Measurements from ENCODE around the gene KCND1. TPM values are rescaled to one million over a fixed set of nuclear protein-coding genes. Genes with fewer than 3 reads are reported as not detected.

KCND1 gene
- total RNA-seq, 1 donor from 2014 or later = 6.0 TPM

DNA sequence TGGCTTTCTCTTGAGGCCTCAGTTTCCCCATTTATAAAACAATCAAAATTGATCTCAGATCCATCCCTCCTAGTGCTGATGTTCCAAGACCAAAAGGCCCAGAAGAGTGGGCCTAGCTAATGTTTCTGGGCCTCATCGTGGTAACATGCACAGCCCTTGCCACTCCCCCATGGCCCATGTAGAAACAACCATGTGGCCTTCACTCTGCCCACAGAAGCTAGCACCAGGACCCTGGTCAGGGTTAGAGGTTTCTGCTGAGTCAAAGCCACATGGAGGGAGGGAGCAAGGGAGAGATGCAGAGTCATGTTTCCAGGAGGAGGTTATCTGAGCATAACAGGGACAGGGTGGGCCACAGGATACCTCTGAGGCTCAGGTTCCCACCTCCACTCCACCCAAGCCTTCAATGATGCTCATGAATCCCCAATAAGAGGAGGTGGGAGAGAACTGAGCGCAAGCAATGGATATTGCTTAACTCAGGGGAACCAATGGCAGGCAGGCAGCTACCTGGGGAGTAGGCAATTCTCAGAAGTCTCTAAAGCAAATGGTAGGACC is 31.2 kb downstream of the KCND1 start:
- Mint-ChIP-seq H3K27me3 (ENCODE audit: unreplicated experiment) (peaks cover 4% of the 10 kb centered on the region), H3K4me1 (ENCODE audit: unreplicated experiment) (peaks cover 8% of the 10 kb centered on the region), H3K27ac (ENCODE audit: unreplicated experiment) (no peak overlapping the region), H3K9me3 (ENCODE audit: unreplicated experiment) (no peaks in the 10 kb centered on the region), H3K36me3 (ENCODE audit: low read depth, unreplicated experiment) (peaks cover 20% of the 10 kb centered on the region), H3K4me3 (ENCODE audit: unreplicated experiment) (no peak overlapping the region)
- no peak for DNase-seq (ENCODE audit: low spot score)
- no peak for TF ChIP-seq CTCF (IDR thresholded peaks at IDR 0.05; ENCODE audit: unreplicated experiment)

GRCh38 chrX:48939524-48940228 is 32.0 kb downstream of the KCND1 start:
- Mint-ChIP-seq H3K4me1 (ENCODE audit: unreplicated experiment) (peaks cover 8% of the 10 kb centered on the region), H3K4me3 (ENCODE audit: unreplicated experiment) (no peak overlapping the region), H3K27me3 (ENCODE audit: unreplicated experiment) (peaks cover 4% of the 10 kb centered on the region), H3K9me3 (ENCODE audit: unreplicated experiment) (no peaks in the 10 kb centered on the region), H3K27ac (ENCODE audit: unreplicated experiment) (no peak overlapping the region), H3K36me3 (ENCODE audit: low read depth, unreplicated experiment) (peaks cover 20% of the 10 kb centered on the region)
- DNase-seq (ENCODE audit: low spot score) = no peak
- TF ChIP-seq CTCF (IDR thresholded peaks at IDR 0.05; ENCODE audit: unreplicated experiment) = no peak

- Mint-ChIP-seq H3K4me1 (ENCODE audit: unreplicated experiment) (peaks cover 8% of the 10 kb centered on the region), H3K27me3 (ENCODE audit: unreplicated experiment) (peaks cover 4% of the 10 kb centered on the region), H3K27ac (ENCODE audit: unreplicated experiment) (no peak overlapping the region), H3K4me3 (ENCODE audit: unreplicated experiment) (no peak overlapping the region), H3K9me3 (ENCODE audit: unreplicated experiment) (no peaks in the 10 kb centered on the region), H3K36me3 (ENCODE audit: low read depth, unreplicated experiment) (peaks cover 20% of the 10 kb centered on the region)
- no peak for TF ChIP-seq CTCF (IDR thresholded peaks at IDR 0.05; ENCODE audit: unreplicated experiment)
- no peak for DNase-seq (ENCODE audit: low spot score)
Observed at GRCh38 chrX:48938721-48939425, 32.8 kb downstream of the KCND1 start.

DNA sequence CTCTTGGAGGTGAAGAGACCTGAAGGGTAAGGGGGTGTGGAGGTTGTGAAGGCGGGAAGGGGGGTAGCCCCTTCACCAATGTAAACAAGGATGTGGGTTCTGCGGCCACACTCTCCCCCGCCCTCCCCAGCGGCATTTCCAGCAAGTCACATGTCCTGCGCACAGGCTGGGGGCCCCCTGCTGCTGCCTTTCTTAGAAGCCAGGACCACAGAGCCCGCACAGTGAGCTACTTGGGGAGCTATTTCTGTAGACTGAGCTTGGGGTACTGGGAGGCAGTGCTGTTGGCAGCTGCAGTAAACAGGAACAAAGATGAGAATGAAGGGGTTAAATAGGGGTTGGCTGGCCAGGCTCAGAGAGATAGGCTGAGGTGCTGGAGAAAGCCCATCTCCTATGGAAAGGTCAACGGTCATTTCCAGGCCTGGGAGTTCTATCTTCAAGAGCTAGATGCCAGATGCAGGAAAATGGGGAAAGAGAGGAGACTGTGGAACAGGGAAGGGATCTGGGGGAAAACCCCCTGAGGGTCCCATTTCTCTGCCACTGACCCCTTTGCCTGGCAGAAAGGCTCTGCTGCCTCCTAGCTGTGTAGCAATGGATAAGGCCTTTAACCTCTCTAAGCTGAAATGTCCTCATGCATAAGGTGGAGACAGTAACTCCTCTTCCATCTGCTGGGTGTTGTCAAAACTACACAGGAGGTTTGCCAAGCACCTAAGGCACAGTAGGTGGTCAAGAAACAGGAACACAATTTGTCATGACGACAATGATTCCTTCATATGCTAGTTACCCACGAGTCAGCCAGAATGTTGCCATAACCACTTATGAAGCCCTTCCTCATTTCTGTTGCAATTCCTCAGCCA is 34.4 kb downstream of the KCND1 start:
- Mint-ChIP-seq H3K27me3 (ENCODE audit: unreplicated experiment) (peaks cover 2% of the 10 kb centered on the region), H3K4me1 (ENCODE audit: unreplicated experiment) (peaks cover 8% of the 10 kb centered on the region), H3K4me3 (ENCODE audit: unreplicated experiment) (no peak overlapping the region), H3K9me3 (ENCODE audit: unreplicated experiment) (no peaks in the 10 kb centered on the region), H3K36me3 (ENCODE audit: low read depth, unreplicated experiment) (peaks cover 19% of the 10 kb centered on the region), H3K27ac (ENCODE audit: unreplicated experiment) (no peak overlapping the region)
- no peak for DNase-seq (ENCODE audit: low spot score)
- no peak for TF ChIP-seq CTCF (IDR thresholded peaks at IDR 0.05; ENCODE audit: unreplicated experiment)

All from endothelial cell (in vitro differentiated cells).